ENCODE results near the gene SEMA6C.

DNA sequence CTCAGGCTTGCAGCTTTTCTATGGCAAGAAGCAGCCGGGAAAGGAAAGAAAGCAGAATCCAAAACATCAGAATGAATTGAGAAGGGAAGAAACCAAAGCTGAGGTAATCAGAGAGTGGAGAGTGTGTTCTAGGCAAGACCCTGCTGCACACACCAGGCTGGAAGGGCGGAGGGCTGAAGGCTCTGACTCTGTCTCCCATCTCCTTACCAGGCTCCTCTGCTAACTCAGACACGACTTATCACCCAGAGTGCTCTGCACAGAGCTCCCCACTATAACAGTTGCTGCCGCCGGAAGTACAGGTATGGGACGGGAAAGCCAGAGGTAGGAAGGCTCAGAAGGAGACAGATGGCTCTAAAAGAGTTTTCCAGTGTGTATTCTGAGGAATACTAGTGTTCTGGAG lies 20.7 kb upstream of the SEMA6C start:
- TF ChIP-seq ARNTL (CRISPR knock-in tag; IDR thresholded peaks at IDR 0.05; ENCODE audit: borderline replicate concordance, low read depth) (no peak), OSR1 (CRISPR knock-in tag; IDR thresholded peaks at IDR 0.05) (no peak), ISL1 (CRISPR knock-in tag; IDR thresholded peaks at IDR 0.05) (no peak), SNAI2 (CRISPR knock-in tag; IDR thresholded peaks at IDR 0.05) (no peak)
- TF ChIP-seq, protein P1, sequence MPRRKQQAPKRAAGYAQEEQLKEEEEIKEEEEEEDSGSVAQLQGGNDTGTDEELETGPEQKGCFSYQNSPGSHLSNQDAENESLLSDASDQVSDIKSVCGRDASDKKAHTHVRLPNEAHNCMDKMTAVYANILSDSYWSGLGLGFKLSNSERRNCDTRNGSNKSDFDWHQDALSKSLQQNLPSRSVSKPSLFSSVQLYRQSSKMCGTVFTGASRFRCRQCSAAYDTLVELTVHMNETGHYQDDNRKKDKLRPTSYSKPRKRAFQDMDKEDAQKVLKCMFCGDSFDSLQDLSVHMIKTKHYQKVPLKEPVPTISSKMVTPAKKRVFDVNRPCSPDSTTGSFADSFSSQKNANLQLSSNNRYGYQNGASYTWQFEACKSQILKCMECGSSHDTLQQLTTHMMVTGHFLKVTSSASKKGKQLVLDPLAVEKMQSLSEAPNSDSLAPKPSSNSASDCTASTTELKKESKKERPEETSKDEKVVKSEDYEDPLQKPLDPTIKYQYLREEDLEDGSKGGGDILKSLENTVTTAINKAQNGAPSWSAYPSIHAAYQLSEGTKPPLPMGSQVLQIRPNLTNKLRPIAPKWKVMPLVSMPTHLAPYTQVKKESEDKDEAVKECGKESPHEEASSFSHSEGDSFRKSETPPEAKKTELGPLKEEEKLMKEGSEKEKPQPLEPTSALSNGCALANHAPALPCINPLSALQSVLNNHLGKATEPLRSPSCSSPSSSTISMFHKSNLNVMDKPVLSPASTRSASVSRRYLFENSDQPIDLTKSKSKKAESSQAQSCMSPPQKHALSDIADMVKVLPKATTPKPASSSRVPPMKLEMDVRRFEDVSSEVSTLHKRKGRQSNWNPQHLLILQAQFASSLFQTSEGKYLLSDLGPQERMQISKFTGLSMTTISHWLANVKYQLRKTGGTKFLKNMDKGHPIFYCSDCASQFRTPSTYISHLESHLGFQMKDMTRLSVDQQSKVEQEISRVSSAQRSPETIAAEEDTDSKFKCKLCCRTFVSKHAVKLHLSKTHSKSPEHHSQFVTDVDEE (CRISPR knock-in tag; IDR thresholded peaks at IDR 0.05): no peak
- TF ChIP-seq, protein P2, sequence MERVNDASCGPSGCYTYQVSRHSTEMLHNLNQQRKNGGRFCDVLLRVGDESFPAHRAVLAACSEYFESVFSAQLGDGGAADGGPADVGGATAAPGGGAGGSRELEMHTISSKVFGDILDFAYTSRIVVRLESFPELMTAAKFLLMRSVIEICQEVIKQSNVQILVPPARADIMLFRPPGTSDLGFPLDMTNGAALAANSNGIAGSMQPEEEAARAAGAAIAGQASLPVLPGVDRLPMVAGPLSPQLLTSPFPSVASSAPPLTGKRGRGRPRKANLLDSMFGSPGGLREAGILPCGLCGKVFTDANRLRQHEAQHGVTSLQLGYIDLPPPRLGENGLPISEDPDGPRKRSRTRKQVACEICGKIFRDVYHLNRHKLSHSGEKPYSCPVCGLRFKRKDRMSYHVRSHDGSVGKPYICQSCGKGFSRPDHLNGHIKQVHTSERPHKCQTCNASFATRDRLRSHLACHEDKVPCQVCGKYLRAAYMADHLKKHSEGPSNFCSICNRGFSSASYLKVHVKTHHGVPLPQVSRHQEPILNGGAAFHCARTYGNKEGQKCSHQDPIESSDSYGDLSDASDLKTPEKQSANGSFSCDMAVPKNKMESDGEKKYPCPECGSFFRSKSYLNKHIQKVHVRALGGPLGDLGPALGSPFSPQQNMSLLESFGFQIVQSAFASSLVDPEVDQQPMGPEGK (CRISPR knock-in tag; IDR thresholded peaks at IDR 0.05; ENCODE audit: borderline replicate concordance): no peak

All from SK-N-SH treated with all-trans-retinoic acid at 6 μM for 48 hours (cell line).